ENCODE results near the gene OBP2A.
"Not testable (repeated sequence)": the region's sequence is repeated elsewhere in the genome, so short reads cannot be mapped to it uniquely, and the experiment has no call there.

Gene OBP2A, protein sequence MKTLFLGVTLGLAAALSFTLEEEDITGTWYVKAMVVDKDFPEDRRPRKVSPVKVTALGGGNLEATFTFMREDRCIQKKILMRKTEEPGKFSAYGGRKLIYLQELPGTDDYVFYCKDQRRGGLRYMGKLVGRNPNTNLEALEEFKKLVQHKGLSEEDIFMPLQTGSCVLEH

DNA sequence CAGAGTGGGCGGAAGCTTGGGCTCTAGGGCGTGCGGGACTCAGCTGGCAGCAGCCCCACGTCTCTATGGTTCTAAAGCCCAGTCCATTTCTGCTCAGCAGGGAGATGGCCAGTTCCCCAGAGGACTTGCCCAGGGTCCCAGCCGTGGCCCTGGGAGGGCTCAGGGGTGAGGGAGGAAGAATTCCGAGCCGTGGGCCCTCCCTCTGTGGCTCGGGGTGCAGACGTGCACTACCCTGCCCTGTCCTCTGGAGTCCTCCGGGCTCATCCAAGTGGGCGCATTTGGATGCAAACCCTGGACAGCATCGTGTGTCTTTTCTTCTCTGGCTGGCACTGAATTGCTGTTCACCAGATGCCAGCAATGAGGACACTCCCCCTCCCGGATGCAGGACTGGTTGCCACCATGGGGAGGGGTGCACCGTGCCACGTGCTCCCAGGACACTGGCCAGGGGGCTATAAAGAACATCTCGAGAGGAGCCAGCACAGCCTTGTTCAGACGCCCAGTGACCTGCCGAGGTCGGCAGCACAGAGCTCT, at the start of gene OBP2A:
Gene OBP2A, plus strand, starts transcription at position 481 of the 531 bp plus-strand sequence. CDS start 55 bp downstream, outside the sequence.
- CTCF ChIA-PET, H3K4me1 Mint-ChIP-seq, H3K36me3 Mint-ChIP-seq, H3K27me3 Mint-ChIP-seq, H3K9me3 Mint-ChIP-seq, DNase-seq, H3K4me3 Mint-ChIP-seq: not testable (repeated sequence)
- peak within 1 kb of the TSS; percentile 54 for H3K27ac Mint-ChIP-seq

DNA sequence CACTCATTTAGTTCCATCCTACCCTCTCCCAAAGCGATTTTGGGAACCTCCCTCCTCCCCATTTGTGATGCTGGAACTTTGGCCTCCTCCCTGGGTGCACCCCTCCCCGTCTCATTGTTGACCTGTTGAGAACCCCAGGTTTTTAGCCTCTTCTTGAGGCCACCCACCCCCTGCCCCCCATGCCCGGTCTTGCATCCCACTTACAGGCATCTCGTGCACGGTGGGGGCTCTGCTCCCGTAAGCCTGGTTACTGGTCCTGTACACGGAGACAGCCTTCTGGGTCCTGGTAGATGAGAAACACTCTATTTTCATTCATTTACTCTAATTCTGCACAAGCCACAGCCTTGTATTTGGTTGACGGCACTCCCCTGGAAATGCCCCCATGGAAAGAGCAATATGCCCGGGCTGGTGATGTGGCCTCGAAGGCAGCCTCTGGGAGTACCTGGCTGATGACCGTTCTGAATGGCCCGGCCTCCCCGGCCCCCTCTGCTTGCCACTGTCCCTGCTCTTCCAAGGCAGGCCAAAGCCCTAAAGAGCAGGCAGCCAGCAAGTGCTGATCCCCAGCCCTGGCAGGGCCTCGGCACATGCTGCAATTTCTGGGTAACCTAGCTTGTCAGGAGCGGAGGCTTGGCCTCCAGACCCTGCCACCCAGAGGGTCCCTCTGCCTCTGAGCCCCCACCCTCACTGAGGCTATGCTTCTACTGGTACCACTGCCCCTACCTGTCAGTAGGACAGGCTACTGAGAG, 47.4 kb upstream of the OBP2A start:
- peaks cover 23% of the 10 kb centered on the region for H3K27me3 Mint-ChIP-seq
- no peak overlapping the region for H3K27ac Mint-ChIP-seq
- H3K4me3 Mint-ChIP-seq, result no peak overlapping the region
- CTCF ChIA-PET, result no interaction called here
- no peaks in the 10 kb centered on the region for H3K9me3 Mint-ChIP-seq
- peaks cover 7% of the 10 kb centered on the region for H3K36me3 Mint-ChIP-seq
- peaks cover 18% of the 10 kb centered on the region for H3K4me1 Mint-ChIP-seq
- peak; percentile 18 for DNase-seq

DNA sequence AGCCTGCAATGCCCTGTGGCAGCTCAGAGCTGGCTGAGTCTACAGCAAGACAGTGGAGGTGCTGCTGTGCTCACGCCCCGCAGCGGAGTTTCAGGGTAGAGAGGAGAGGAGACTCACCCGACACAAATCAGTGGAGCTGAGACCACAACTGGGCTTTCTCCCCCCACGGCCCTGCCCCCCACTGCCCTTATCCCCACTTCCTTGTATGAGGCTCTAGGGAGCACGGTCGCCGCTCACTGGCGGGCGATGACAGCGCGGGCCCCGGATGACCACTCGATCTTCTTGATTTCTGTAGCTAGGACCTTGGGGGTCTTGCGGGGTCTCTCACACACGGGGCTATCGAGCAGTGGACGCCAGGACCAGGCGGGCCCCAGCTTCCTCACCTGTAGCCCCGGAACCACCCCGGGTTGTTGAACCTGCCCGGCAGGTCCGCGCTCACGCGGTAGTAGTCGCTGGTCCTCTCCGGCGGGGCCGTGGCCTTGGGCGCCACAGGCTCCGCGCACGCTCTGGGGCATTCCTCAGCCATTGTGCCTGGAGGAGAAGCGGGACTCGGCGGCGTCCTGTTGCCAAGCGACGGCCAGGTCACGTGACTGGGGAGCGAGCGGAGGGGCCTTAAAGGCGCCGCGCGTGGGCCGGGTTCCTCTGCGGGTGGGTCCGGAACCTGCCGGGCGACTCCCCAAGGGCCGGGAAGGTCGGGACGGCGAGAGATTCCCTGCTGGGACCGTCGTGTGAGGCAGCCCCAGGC, 46.4 kb upstream of the OBP2A start:
- peaks cover 18% of the 10 kb centered on the region for H3K4me1 Mint-ChIP-seq
- CTCF ChIA-PET, result no interaction called here
- H3K4me3 Mint-ChIP-seq, result peak overlapping the region; percentile 91
- H3K9me3 Mint-ChIP-seq, result no peaks in the 10 kb centered on the region
- DNase-seq, result peak; percentile 94
- H3K36me3 Mint-ChIP-seq, result peaks cover 11% of the 10 kb centered on the region
- H3K27ac Mint-ChIP-seq, result peak overlapping the region; percentile 19
- H3K27me3 Mint-ChIP-seq, result peaks cover 23% of the 10 kb centered on the region

DNA sequence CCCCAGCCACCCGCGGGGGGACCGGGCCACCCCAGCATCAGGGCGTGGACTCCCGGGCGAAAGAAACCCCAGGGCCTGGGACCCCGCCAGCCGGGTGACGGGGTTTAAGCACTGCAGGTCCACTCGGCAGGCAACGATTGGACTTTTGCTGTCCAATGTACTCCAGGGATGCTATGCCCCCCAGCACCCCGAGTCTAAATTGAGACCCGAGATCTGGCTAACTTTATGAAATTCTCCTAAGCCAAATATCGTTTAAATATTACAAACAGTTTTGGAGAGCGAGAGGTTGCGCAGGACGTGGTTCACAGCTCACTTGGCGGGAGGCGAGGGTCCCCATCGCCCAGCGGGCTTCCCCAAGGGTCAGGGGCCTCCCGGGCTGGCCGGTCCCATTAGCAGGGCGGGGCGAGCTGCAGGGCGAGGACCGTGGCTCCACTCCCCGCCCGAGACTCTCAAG, 45.8 kb upstream of the OBP2A start:
- Mint-ChIP-seq H3K4me3 (peak overlapping the region; percentile 91), H3K36me3 (peaks cover 14% of the 10 kb centered on the region), H3K27ac (no peak overlapping the region), H3K4me1 (peaks cover 18% of the 10 kb centered on the region), H3K9me3 (no peaks in the 10 kb centered on the region), H3K27me3 (peaks cover 20% of the 10 kb centered on the region)
- CTCF ChIA-PET, result no interaction called here
- no peak for DNase-seq

DNA sequence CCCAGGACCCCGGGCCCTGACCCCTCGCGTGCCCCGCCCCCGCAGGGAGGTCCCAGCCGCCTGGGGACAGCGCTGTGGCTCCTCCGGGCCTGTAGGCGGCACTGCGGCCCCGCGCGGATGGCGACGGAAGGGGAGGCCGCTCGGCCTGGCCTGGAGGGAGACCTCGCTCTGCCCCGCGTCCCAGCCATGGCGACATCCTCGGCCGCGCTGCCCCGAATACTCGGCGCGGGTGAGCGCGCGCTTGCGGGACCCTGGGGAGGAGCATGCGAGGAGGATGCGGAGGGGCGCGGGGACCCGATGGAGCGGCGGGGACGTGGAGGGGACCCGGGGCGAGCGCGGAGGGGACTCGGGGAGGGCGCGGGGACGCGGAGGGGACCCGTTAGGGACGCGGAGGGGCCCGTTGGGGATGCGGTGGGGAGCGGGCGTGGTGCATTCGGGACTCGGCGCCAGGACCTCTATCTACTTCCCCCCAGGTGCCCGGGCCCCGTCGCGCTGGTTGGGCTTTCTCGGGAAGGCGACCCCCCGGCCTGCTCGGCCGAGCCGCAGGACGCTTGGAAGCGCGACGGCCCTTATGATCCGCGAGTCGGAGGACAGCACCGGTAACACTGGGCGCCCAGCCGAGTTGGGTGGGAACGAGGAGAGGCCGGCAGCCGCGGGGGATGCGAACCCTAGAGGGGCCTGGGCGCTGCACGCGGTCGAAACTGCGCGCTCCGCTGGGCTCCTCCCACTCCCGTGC, 45.2 kb upstream of the OBP2A start, which contains the start of gene MRPS2:
Gene MRPS2, plus strand, starts transcription at position 158 of the 736 bp plus-strand sequence. Its CDS starts 29 bp downstream, at position 187.
- Mint-ChIP-seq H3K4me3 (peak within 1 kb of the TSS; percentile 91), H3K36me3 (peaks cover 16% of the 10 kb centered on the region), H3K27ac (peak within 1 kb of the TSS; percentile 88), H3K4me1 (peaks cover 18% of the 10 kb centered on the region), H3K27me3 (peaks cover 19% of the 10 kb centered on the region), H3K9me3 (no peaks in the 10 kb centered on the region)
- CTCF ChIA-PET, result no interaction called here
- peak; percentile 89 for DNase-seq

DNA sequence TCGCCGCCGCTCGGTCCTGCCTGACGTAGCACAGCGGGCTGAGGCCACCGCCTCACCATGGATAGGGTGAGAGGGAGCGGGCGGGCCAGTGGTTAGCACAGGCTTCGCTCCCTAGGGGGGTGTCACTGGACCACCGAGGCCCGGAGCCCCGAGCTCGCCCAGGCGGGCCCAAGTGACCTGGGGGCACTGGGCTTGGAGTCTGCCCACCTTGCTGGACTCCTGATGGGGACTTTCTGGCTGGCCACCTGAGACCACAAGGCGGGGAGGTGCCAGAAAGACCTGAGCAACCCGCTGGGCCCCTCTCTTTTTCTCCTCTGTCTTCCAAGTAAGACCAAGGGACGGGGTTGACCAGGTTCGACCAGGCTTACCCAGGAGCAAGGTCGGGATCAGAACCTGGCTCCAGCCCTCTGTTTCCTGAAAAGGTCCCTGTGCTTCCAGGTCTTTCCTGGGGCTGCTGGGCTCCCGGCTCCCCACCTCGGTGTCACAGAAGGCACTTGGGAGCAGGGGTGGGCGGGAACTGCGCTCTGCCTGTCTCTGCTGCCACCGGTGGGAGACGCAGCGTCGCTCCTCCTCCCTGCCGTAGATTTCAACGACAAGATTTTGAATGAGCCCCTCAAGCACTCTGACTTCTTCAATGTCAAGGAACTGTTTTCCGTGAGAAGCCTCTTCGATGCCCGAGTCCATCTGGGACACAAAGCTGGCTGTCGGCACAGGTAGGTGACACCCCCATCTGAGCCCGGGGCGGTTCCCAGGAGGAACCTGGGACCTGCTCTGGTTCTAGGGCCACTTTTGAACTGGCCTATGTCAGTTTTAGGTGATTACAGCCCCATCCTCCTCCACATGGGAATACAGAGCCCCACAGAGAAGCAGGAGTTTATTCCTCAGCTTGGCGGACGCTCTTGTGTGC, 44.4 kb upstream of the OBP2A start:
- peak overlapping the region; percentile 91 for H3K4me3 Mint-ChIP-seq
- H3K27ac Mint-ChIP-seq, result peak overlapping the region; percentile 37
- H3K36me3 Mint-ChIP-seq, result peaks cover 16% of the 10 kb centered on the region
- CTCF ChIA-PET, result no interaction called here
- H3K4me1 Mint-ChIP-seq, result peaks cover 18% of the 10 kb centered on the region
- DNase-seq, result peak; percentile 69
- H3K27me3 Mint-ChIP-seq, result peaks cover 19% of the 10 kb centered on the region
- H3K9me3 Mint-ChIP-seq, result no peaks in the 10 kb centered on the region

DNA sequence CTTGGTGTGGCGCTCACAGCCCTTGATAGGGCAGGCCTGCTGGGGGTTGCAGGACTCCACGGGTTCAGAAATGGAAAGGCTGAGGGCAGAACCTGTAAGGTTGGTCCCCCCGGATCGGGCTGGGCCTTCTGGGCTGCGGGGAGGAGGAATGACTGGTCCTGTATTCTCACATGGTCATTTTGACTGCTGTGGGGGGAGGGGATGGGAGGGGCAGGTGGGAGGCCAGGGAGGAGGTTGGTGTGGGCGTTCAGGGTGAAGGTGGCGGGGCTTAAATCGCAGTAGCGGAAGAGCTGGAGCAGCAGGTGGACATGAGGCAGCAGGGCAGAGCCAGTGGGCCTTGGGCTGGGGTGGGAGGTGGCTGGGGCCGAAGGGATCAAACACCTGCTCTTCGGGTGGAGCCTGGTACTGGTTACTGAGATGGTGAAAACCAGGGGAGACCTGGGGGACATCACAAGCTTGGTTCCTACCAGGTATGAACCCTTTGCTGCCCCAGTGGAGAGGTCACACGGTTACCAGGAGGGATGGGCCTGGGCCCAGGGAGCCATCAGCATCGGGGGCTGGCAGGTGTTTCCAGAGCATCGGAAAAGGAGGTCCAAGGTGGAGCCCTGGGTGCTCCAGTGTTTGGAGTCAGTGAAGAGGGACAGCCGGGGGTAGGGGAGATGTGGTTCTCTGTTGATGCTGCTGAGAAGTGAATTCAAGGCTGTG, 43.6 kb upstream of the OBP2A start:
- Mint-ChIP-seq H3K4me1 (peaks cover 18% of the 10 kb centered on the region), H3K36me3 (peaks cover 16% of the 10 kb centered on the region), H3K27ac (no peak overlapping the region), H3K27me3 (peaks cover 19% of the 10 kb centered on the region), H3K4me3 (peak overlapping the region; percentile 91), H3K9me3 (no peaks in the 10 kb centered on the region)
- DNase-seq, result peak; percentile 19
- CTCF ChIA-PET, result no interaction called here

DNA sequence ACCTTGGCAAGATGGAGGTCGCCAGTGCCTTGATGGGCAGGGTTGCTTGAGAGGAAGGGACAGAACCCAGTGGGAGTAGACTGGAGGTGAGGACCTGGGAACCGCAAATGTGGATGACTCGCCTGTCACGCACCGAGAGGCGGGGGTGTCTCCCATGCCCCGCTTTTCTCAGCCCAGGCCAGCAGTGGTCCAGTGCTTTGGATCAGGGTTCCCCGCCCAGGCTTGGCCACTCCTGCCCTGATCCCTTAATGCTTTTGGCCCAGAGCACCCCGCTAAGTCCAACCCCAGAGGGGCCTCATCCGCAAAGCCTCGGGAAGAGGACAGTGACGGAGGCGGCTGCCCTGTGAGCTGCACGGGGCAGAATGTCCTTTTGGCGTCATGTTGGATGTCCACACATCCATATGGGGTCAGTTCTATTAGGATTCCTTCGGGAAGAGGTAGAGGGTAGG, 43.0 kb upstream of the OBP2A start:
- H3K36me3 Mint-ChIP-seq, result peaks cover 16% of the 10 kb centered on the region
- CTCF ChIA-PET, result no interaction called here
- no peak overlapping the region for H3K27ac Mint-ChIP-seq
- peak overlapping the region; percentile 44 for H3K4me3 Mint-ChIP-seq
- DNase-seq, result no peak
- H3K27me3 Mint-ChIP-seq, result peaks cover 19% of the 10 kb centered on the region
- no peaks in the 10 kb centered on the region for H3K9me3 Mint-ChIP-seq
- H3K4me1 Mint-ChIP-seq, result peaks cover 18% of the 10 kb centered on the region

DNA sequence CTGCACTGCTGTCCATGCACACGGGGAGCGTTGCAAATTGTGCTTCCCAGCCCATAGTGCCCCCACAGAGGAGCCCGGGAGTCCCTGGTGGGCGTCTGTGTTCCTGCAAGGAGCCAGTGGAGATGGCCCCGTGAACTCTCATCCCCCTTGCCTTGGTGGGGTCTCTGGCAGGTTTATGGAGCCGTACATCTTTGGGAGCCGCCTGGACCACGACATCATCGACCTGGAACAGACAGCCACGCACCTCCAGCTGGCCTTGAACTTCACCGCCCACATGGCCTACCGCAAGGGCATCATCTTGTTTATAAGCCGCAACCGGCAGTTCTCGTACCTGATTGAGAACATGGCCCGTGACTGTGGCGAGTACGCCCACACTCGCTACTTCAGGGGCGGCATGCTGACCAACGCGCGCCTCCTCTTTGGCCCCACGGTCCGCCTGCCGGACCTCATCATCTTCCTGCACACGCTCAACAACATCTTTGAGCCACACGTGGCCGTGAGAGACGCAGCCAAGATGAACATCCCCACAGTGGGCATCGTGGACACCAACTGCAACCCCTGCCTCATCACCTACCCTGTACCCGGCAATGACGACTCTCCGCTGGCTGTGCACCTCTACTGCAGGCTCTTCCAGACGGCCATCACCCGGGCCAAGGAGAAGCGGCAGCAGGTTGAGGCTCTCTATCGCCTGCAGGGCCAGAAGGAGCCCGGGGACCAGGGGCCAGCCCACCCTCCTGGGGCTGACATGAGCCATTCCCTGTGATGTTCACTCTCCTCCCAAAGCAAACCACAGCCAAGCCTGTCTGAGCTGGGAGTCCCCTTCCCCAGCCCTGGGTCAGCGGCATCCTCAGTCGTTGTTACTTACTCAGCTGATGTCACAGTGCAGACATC, 42.3 kb upstream of the OBP2A start:
- Mint-ChIP-seq H3K36me3 (peaks cover 16% of the 10 kb centered on the region), H3K27me3 (peaks cover 19% of the 10 kb centered on the region), H3K9me3 (no peaks in the 10 kb centered on the region), H3K4me3 (peak overlapping the region; percentile 44), H3K27ac (no peak overlapping the region), H3K4me1 (peaks cover 18% of the 10 kb centered on the region)
- DNase-seq, result no peak
- CTCF ChIA-PET, result interaction anchor here (0.8 to 1.7 kb wide), 4 partner anchors 10 to 22 kb away, joined by 3 to 11 read pairs (median 6); no protein-coding TSS in a partner anchor

DNA sequence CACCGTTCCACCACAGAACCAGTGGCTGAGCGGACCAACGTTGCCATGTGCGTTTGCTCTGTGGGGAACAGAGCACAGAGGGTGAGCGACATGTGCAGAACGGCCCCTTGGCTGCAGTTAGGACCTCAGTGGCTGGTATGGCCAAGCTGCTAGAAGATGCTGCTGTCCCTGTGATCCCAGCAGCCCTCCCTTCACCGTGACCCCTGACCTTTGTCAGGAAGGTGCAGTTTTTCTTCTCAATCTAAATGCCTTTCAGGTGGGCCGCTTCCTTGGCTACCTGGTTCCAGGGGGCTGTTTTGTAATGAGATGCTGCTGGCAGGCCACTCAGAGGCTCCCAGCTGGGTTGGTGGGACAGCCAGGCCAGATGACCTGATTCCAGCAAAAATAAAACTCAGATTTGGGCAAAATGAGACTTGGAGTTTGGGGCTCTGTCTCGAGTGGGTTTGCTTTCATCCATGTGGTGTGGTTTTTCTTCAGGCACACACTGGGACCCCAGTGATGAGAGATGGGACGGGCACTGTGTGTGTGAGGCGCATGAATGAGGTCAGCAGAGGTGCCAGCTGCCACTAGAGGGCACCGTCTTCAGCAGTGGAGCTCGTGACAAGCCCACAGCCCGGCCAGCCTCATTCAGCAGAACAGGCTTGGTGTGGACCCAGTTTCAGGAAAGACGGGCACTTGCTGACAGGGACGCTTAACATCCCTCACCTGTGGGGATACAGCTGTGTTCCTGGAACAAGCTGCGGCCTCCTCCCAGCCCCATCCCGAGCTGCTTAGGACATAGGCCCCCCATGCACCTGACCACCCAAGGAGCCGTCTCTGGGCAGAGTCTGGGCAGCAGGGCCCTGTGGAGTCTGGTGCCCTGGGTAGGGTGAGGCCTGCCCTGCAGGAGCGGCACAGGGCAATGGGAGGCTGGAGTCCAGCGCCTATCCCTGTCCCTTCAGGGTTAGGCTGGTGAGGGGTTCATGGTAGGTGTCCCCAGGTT, 41.4 kb upstream of the OBP2A start:
- H3K4me3 Mint-ChIP-seq, result no peak overlapping the region
- peak; percentile 71 for DNase-seq

More for the DNA sequence above, 41.4 kb upstream of the OBP2A start:
- Mint-ChIP-seq H3K27me3 (peaks cover 11% of the 10 kb centered on the region), H3K9me3 (peaks cover 5% of the 10 kb centered on the region), H3K36me3 (peaks cover 16% of the 10 kb centered on the region), H3K27ac (no peak overlapping the region), H3K4me1 (peaks cover 16% of the 10 kb centered on the region)
- CTCF ChIA-PET, result interaction anchor here (0.6 to 1.7 kb wide), 6 partner anchors 11 to 29 kb away, joined by 3 to 11 read pairs (median 4); no protein-coding TSS in a partner anchor

Data from activated naive CD4-positive, alpha-beta T cell treated with anti-CD3 and anti-CD28 coated beads, Interleukin-2, amount 10 ng/mL, durations not matched to agents 7 days and 5 days (primary cell).